IPS-15b (cell line): ENCODE measurements around the gene SURF6.
"Not testable (repeated sequence)": the region's sequence is repeated elsewhere in the genome, so short reads cannot be mapped to it uniquely, and the experiment has no call there.

ENCODE experiments used
- H3K27me3 ChIP-seq: one replicate; pipeline ENCODE4 v1.6.1; 2013; ENCODE audit warnings: low read length; ENCODE audit not compliant: control insufficient read depth, insufficient read depth
- H3K36me3 ChIP-seq: one replicate; pipeline ENCODE4 v1.6.1; 2013; ENCODE audit warnings: low read length; ENCODE audit not compliant: control insufficient read depth, insufficient read depth
- H3K4me1 ChIP-seq: one replicate; pipeline ENCODE4 v1.6.1; 2013; ENCODE audit warnings: mild to moderate bottlenecking, low read length; ENCODE audit not compliant: control insufficient read depth, insufficient read depth
- H3K4me3 ChIP-seq: one replicate; pipeline ENCODE4 v1.5.1; 2013; ENCODE audit warnings: low read depth, low read length
- H3K9ac ChIP-seq: one replicate; pipeline ENCODE4 v1.6.1; 2013; ENCODE audit warnings: low read depth, mild to moderate bottlenecking, low read length
- H3K9me3 ChIP-seq: one replicate; pipeline ENCODE4 v1.6.1; 2013; ENCODE audit warnings: mild to moderate bottlenecking, low read length; ENCODE audit not compliant: control insufficient read depth, insufficient read depth

Gene SURF6

GRCh38 chr9:133331641-133332380, 4.2 kb downstream of the SURF6 start:
- no peaks in the 10 kb centered on the region for H3K27me3 ChIP-seq
- H3K4me3 ChIP-seq = no peak overlapping the region
- peaks cover 34% of the 10 kb centered on the region for H3K36me3 ChIP-seq
- no peak overlapping the region for H3K9ac ChIP-seq
- peaks cover 7% of the 10 kb centered on the region for H3K4me1 ChIP-seq
- no peaks in the 10 kb centered on the region for H3K9me3 ChIP-seq

GRCh38 chr9:133331221-133331620, 4.8 kb downstream of the SURF6 start:
- Histone ChIP-seq H3K36me3 (peaks cover 34% of the 10 kb centered on the region), H3K27me3 (no peaks in the 10 kb centered on the region), H3K9me3 (no peaks in the 10 kb centered on the region), H3K4me1 (peaks cover 7% of the 10 kb centered on the region), H3K4me3 (no peak overlapping the region), H3K9ac (no peak overlapping the region)

GRCh38 chr9:133329306-133330156, 6.5 kb downstream of the SURF6 start:
- peaks cover 34% of the 10 kb centered on the region for H3K36me3 ChIP-seq
- not testable (repeated sequence) for H3K4me3 ChIP-seq, H3K4me1 ChIP-seq, H3K27me3 ChIP-seq, H3K9me3 ChIP-seq, H3K9ac ChIP-seq

GRCh38 chr9:133327834-133328484, 8.0 kb downstream of the SURF6 start:
- Histone ChIP-seq H3K4me1 (no peaks in the 10 kb centered on the region), H3K9me3 (no peaks in the 10 kb centered on the region), H3K36me3 (peaks cover 23% of the 10 kb centered on the region), H3K4me3 (no peak overlapping the region), H3K9ac (no peak overlapping the region), H3K27me3 (no peaks in the 10 kb centered on the region)

- H3K9ac ChIP-seq, H3K4me1 ChIP-seq, H3K27me3 ChIP-seq, H3K9me3 ChIP-seq, H3K4me3 ChIP-seq: not testable (repeated sequence)
- peaks cover 13% of the 10 kb centered on the region for H3K36me3 ChIP-seq
Observed at GRCh38 chr9:133327021-133327420, 9.0 kb downstream of the SURF6 start.

- H3K4me1 ChIP-seq = no peaks in the 10 kb centered on the region
- H3K4me3 ChIP-seq = no peak overlapping the region
- no peaks in the 10 kb centered on the region for H3K9me3 ChIP-seq
- H3K9ac ChIP-seq = no peak overlapping the region
- no peaks in the 10 kb centered on the region for H3K36me3 ChIP-seq
- no peaks in the 10 kb centered on the region for H3K27me3 ChIP-seq
Observed at GRCh38 chr9:133323991-133324703, 11.8 kb downstream of the SURF6 start.

GRCh38 chr9:133323211-133323610, 12.8 kb downstream of the SURF6 start:
- Histone ChIP-seq H3K4me3 (no peak overlapping the region), H3K9me3 (no peaks in the 10 kb centered on the region), H3K9ac (no peak overlapping the region), H3K27me3 (no peaks in the 10 kb centered on the region), H3K36me3 (no peaks in the 10 kb centered on the region), H3K4me1 (no peaks in the 10 kb centered on the region)

- Histone ChIP-seq H3K27me3 (no peaks in the 10 kb centered on the region), H3K9ac (no peak overlapping the region), H3K9me3 (no peaks in the 10 kb centered on the region), H3K4me3 (no peak overlapping the region), H3K36me3 (no peaks in the 10 kb centered on the region), H3K4me1 (no peaks in the 10 kb centered on the region)
Observed at GRCh38 chr9:133322701-133323100, 13.3 kb downstream of the SURF6 start.

GRCh38 chr9:133321411-133321935, 14.5 kb downstream of the SURF6 start:
- Histone ChIP-seq H3K4me1 (no peaks in the 10 kb centered on the region), H3K36me3 (no peaks in the 10 kb centered on the region), H3K27me3 (no peaks in the 10 kb centered on the region), H3K9me3 (no peaks in the 10 kb centered on the region), H3K9ac (no peak overlapping the region), H3K4me3 (no peak overlapping the region)

GRCh38 chr9:133320421-133320881, 15.5 kb downstream of the SURF6 start:
- Histone ChIP-seq H3K9me3 (no peaks in the 10 kb centered on the region), H3K36me3 (no peaks in the 10 kb centered on the region), H3K27me3 (no peaks in the 10 kb centered on the region), H3K4me1 (no peaks in the 10 kb centered on the region), H3K4me3 (no peak overlapping the region), H3K9ac (no peak overlapping the region)

- not testable (repeated sequence) for H3K4me1 ChIP-seq, H3K4me3 ChIP-seq, H3K9ac ChIP-seq, H3K36me3 ChIP-seq, H3K9me3 ChIP-seq, H3K27me3 ChIP-seq
Observed at GRCh38 chr9:133317551-133317950, 18.4 kb downstream of the SURF6 start.
